Measurements from ENCODE around the gene UBE2E1.
"Not testable (repeated sequence)": the region's sequence is repeated elsewhere in the genome, so short reads cannot be mapped to it uniquely, and the experiment has no call there.

Gene UBE2E1

DNA sequence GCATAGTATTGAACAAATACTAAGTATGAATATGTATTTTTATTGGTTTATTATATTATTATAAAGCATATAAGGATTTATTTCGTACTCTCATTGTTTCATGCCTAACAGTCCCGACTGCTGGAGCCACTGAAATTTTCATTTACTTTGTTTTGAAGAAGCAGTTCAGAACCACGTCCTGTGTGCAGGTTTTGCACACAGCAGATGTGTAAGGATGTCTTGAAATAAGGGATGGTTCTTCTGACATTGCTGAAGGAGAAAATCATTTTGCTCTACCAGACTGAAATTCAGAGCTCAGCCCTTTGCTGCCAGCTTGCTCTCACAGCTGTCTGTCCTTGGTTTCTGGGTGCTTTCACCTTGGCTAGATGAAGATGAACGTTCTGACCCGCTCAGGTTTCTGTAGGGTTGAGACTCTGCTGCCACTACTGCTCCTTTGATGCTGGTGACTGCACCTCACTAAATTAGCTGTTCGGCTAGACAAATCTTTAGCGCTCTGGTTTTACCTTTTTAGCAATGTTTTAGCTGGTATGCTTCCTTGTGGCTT lies 54.2 kb downstream of the UBE2E1 start:
- DNase-seq: no peak

GRCh38 chr3:23861689-23862088 lies 55.9 kb downstream of the UBE2E1 start:
- no peak for DNase-seq

DNA sequence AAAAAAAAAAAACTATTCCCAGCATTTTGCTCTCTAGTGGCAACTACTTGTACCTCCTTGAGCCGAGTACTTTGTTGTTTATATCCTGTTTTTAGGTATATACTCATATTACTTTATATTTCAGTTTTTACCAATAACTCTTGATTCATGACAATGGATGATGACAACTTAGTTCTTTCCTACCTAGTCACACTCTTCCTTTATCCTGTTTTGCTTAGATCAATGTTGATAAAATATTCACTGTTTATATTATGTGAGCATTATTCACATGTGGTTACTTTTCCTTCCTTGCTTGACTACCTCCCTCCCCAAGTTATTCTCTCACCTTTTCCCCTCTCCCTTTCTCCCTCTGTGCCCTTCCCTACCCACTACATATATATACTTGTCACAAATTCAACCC lies 57.3 kb downstream of the UBE2E1 start:
- no peak for DNase-seq

GRCh38 chr3:23864931-23865330 lies 59.2 kb downstream of the UBE2E1 start:
- no peak for DNase-seq

GRCh38 chr3:23865595-23866396 lies 60.0 kb downstream of the UBE2E1 start:
- DNase-seq: no peak

GRCh38 chr3:23867400-23867799 lies 61.6 kb downstream of the UBE2E1 start:
- no peak for DNase-seq

- DNase-seq: no peak
Measured at GRCh38 chr3:23867838-23868237, 62.1 kb downstream of the UBE2E1 start.

- no peak for DNase-seq
Measured at GRCh38 chr3:23869977-23870662, 64.4 kb downstream of the UBE2E1 start.

DNA sequence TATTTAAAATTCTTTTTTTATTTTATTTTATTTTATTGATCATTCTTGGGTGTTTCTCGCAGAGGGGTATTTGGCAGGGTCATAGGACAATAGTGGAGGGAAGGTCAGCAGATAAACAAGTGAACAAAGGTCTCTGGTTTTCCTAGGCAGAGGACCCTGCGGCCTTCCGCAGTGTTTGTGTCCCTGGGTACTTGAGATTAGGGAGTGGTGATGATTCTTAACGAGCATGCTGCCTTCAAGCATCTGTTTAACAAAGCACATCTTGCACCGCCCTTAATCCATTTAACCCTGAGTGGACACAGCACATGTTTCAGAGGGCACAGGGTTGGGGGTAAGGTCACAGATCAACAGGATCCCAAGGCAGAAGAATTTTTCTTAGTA lies 64.9 kb downstream of the UBE2E1 start:
- DNase-seq: not testable (repeated sequence)

GRCh38 chr3:23871361-23871760 lies 65.6 kb downstream of the UBE2E1 start:
- not testable (repeated sequence) for DNase-seq

DNA sequence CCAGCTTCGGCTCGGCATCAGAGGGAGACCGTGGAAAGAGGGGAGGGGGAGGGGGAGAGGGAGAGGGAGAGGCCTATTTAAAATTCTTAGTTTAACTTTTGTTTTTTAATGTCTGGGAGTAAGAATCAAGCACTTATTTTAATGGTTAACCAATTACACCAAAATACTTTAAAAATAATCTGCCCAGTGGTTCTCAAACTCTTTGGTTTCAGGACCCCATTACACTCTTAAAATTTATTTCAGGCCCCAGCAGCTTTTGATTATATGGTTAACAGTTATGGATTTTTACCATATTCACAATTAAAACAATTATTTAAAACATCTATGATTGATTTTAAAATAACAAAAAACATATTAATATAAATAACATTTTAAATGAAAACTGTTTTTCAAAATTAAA lies 66.6 kb downstream of the UBE2E1 start:
- DNase-seq: no peak

DNA sequence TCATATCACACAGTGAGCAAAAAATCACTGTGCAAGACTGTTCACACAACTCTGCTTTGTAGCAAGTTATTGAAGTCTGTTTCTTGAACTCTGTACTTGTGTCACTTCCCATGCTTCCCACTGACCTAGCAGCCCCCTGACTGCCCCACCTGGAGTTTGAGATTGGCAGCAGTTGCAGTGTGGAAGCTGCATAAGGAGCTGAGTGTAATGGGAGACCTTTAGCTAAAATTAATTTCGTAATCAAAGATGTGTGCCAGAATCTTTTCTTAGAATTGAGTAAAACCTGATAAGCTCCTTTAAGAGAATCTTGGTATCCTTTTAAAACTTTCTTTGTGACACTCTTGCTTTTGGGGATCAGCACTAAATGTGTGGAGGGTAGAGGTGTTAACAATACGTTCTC lies 68.2 kb downstream of the UBE2E1 start:
- DNase-seq: no peak

GRCh38 chr3:23874359-23875112 lies 68.8 kb downstream of the UBE2E1 start:
- no peak for DNase-seq

DNA sequence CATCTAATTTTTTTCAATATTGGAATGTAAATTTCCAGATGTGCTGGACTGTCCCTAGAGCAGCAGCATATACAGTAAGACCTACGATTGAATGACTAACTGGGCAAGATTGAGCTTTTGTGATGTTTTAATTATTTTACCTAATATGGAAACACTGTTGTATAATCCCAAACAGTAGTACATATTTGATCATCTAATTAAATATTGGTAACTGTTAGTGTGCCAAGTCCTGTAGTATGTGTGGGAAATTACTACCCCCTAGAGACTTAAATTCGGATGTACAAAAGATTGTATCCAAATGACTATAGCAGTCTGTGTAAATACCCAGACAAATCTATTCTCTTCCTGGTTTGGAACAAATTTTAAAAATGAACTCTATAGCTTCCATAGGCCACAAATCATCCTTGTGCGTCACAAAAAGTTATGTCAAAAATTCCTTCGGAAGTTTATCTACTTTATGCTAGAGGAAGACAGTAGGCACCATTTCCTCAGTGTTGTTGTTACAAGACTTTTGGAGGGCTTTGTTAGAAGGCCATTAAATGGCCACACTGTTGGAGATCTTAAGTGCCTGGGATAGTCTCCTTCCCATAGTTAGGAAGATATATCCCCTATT lies 69.5 kb downstream of the UBE2E1 start:
- DNase-seq: no peak

DNA sequence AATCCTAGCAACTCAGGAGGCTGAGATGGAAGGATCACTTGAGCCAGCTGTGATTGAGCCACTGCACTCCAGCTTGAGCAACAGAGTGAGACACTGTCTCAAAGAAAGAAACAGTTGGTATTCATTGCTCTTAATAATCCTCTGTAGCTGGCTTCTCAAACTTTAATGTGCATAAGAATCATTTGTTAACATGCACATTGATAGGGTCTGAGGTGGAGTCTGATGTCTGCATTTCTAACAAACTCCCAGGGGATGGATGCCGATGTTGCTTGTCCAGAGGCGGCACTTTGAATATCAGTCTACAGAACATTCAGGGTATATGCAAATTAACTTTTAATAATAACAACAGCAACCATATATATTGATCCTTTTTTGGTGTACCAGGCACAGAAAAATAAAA lies 71.2 kb downstream of the UBE2E1 start:
- no peak for DNase-seq

- no peak for DNase-seq
Measured at GRCh38 chr3:23877329-23877980, 71.7 kb downstream of the UBE2E1 start.

DNA sequence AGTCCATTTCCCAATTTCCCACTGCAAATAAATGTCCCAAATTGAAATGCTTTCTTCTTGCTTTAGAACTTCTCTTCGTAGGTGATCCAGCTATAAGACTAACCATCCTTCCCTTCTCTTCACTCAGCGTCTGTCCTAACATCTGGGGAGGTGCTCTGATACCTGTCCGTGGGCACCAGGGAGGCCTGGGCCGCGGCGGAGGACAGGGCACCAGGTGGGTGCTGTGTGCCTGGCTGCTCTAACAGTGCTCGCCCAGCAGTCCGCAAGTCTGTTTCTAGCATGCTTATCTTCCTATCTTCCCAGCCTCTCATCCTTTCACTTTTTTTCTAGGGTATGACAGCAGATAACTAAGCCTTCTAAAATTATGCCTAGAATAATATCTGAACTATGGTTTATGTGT lies 73.7 kb downstream of the UBE2E1 start:
- DNase-seq: no peak

DNA sequence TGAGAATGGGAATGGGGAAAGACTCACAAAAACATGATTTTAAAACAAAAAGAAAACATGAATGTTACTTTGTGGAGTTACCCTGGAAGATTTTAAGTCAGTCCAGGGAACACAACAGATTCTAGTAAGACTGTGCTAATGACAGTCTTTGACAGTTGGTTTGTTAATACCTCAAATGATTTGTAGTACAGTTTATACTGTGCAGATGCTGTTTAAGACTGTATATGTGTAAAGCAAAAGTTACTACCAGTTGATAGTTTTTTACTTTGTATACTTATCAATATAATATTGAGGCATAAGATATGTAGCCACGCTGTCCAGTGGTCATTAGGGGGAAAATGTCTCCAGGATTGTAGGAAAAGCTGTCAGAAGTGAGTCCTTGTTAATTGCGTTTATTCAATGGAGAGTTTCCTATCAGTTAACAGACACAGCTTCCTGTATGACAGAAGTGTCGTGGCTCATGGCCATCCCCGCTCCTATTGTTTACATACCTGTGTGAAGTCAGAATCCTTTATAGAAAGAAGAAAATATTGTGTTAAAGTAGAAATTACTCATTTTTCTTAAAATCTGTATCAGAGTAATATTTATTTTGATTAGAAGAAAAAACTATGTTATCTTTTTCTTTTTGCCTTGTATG lies 75.1 kb downstream of the UBE2E1 start:
- no peak for DNase-seq

DNA sequence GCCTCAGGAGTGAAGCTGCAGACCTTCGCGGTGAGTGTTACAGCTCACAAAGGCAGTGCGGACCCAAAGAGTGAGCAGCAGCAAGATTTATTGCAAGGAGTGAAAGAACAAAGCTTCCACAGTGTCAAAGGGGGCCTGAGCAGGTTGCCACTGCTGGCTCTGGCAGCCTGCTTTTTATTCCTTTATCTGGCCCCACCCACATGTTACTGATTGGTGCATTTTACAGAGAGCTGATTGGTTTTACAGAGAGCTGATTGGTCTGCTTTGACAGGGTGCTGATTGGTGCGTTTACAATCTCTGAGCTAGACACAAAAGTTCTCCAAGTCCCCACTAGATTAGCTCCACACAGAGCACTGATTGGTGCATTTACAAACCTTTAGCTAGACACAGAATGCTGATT lies 76.2 kb downstream of the UBE2E1 start:
- not testable (repeated sequence) for DNase-seq

DNA sequence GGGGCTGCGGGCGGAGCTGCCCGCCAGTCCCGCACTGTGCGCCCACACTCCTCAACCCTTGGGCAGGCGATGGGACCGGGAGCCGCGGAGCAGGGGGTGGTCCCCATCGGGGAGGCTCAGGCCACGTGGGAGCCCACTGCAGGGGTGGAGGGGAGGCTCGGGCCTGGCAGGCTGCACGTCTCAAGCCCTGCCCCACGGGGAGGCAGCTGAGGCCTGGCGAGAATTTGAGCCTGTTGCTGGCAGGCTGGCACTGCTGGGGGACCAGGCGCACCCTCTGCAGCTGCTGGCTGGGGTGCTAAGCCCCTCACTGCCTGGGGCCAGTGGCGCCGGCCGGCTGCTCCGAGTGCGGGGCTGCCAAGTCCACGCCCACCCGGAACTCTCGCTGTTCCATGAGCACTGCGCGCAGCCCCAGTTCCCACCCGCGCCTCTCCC lies 76.7 kb downstream of the UBE2E1 start:
- no peak for DNase-seq

DNA sequence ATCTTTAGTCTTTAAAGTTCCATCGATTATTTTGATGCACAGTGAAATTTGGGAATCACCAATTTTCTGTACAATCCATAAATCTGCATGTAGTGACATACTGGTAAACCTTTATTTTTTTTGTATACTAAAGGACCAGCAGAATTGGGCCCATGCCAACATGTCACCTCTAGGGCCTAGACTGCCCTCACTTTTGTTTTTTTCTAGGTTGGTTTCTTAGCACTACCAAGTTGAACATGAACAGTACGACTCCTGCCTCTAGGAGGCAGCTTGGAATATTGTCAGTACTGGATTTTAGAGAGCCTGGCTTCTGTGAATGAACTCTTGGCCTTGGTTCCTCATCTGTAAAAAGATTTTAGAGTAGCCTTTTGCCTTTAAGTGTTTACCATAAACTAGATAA lies 78.7 kb downstream of the UBE2E1 start:
- DNase-seq: no peak

- no peak for DNase-seq
Measured at GRCh38 chr3:23885210-23885609, 79.5 kb downstream of the UBE2E1 start.
